DND-41 (cell line): ENCODE data around the gene SCT.

Source experiments
- CTCF ChIP-seq: IDR thresholded peaks from 2 replicates; pipeline ENCODE4 v1.5.1; 2012; ENCODE audit warnings: borderline replicate concordance, low read length, moderate library complexity, mild to moderate bottlenecking; ENCODE audit not compliant: poor library complexity, severe bottlenecking; ENCODE audit errors: extremely low read depth
- EZH2 ChIP-seq: IDR thresholded peaks from 3 replicates; pipeline ENCODE4 v1.6.1; 2012; ENCODE audit warnings: borderline replicate concordance, low read depth, mild to moderate bottlenecking, moderate library complexity, low read length, inconsistent platforms; ENCODE audit not compliant: severe bottlenecking

DNA sequence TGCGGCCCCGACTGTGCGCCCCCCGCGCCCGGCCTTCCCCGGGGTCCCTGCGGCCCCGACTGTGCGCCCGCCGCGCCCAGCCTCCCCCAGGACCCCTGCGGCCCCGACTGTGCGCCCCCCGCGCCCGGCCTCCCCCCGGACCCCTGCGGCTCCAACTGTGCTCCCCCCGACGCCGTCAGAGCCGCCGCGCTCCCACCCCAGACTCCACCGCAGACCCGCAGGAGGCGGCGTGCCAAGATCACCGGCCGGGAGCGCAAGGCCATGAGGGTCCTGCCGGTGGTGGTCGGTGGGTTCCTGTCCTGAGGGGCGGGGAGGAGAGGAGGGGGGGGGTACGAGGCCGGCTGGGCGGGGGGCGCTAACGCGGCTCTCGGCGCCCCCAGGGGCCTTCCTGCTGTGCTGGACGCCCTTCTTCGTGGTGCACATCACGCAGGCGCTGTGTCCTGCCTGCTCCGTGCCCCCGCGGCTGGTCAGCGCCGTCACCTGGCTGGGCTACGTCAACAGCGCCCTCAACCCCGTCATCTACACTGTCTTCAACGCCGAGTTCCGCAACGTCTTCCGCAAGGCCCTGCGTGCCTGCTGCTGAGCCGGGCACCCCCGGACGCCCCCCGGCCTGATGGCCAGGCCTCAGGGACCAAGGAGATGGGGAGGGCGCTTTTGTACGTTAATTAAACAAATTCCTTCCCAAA lies 13.2 kb upstream of the SCT start:
- no peak for TF ChIP-seq CTCF
- TF ChIP-seq EZH2 = no peak
